COR-L47 (cell line): ENCODE results near the gene GRM5.

ENCODE experiments used
- DNase-seq: peaks from one replicate; lab custom pipeline; 2025; lab: John Stamatoyannopoulos, UW

The GRM5 gene

DNA sequence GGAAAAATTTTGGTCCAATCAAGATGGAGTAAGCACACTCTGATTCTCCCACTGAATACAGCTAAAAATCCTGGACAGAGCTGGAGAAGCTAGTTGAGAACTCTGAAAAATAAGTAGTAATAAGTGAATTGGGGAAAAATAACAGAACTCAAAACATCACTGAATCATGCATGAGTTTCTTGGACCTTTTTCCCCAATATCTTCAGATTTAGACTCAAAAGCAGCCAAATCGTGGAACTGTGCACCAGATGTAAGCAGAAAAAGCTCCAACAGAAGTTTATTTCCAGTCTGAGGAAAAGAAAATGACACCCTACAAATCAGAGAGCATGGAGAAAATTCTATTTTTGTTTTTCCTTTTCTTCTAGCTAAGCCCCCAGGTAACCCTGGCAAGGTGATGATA lies 448.6 kb downstream of the GRM5 start:
- DNase-seq: no peak

DNA sequence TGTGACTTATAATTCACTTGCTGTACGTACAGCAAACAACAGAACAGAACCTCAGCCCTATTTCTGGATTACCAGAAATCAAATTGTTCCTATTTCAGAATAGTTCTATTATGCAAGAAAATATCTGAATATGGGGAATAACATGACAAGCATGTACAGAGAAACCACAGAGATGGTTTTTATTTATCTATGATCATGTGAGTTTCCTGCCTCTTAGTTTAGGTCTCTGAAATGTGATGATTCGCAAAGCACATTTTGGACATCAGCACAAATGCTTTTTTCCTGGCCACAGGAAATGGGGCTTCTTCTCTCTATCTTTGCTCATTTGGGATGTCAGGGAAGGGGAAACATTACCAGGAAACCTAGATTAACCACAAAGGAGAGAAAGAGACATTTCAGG lies 461.5 kb downstream of the GRM5 start:
- DNase-seq: no peak

DNA sequence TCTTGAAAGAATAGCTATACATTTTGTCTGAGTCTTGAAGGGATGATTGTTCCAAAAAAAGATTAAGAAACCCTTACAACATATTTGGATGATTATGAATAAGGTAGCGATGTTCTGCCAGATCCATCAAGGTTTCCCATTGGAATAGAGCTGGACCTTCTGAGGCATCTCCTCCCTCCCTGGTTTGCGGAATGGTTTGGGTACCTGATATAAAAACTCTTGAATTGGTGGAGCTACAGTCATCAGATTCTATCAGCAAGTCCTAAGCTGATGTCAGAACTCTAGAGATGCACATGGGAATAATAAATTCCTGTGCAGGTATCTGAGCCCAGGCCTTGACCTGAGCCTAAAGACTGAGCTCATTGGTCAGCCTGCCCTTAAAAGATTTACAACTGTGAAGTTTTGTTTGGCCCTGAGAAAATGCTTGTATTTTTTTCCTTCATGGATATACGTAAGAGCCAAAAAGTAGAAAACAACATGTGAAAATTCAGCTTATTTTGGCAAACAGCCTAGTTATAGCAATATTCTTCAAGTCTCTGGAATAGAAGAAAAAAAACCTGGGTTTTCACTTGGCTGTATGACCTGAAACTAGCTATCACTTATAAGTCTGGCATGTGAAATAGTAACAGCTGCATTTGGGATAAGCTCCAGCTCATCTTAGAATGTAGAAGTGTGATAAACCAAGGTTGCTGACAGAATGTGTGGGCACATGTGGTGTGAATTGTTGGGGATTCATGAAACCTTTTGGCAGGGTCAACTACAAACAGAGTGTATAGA lies 462.5 kb downstream of the GRM5 start:
- no peak for DNase-seq

DNA sequence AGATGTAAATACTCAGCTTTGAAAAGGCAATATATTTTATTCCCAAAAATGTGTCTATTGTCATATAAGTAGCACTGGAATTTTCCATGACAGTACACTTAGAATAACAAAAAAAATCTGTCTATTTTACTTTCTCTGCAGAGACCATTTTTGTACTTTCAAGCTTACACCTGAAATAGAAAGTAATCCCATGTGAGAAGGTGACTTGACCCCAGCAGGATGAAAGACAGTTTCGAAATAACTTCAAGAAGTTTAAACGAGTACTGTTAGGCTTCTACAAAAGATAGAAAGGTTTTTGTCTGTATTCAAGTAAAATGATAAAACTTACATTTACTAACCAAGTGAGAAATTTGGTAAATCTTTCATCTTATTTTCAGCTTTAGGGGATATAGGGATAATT lies 468.4 kb downstream of the GRM5 start:
- DNase-seq: no peak

DNA sequence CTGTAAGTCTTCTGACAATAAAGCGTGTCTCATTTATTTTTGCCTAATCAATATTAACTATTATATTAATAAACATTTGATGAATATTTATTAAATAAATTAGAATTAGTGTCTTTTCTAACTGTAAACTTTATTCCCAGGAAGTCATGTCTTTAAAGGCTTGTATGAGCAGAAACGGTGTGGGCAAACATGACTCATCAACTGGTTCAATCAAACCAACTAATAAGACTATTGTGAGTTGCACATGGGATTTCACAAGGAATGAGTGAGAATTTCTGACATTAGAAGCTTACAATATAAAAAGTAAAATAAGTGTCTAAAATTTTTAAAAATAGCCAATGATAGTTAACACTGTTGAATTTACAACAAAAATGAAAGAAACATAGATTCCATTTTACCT lies 469.0 kb downstream of the GRM5 start:
- DNase-seq: no peak

DNA sequence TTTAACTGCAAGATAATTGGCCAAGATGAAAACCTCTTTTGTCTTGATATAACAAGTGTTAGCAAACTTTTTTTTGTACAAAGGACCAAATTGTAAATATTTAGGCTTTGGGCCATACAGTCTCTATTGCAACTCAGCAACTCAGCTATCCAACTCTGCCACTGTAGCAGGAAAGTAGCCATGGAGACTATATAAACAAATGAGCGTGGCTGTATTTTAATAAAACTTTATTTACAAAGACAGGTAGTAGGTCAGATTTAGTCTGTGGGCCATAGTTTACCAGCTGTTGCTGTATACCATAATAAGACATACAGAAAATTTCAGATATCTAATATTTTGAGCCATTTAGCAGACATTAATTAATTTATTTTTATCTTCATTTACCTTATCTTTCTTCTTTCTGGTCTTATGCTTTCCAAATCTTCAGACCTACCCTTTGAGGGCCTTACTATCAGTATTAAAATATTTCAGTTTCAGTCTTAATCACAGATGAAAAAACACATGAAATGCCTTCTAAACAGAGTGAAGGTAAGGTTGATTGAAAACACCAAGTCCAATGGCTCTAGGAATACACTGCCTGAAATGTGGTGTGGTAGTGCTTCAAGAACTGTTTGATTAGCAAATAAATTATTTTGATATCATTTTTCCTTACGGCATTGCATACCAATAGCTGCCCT lies 471.4 kb downstream of the GRM5 start:
- DNase-seq: no peak

DNA sequence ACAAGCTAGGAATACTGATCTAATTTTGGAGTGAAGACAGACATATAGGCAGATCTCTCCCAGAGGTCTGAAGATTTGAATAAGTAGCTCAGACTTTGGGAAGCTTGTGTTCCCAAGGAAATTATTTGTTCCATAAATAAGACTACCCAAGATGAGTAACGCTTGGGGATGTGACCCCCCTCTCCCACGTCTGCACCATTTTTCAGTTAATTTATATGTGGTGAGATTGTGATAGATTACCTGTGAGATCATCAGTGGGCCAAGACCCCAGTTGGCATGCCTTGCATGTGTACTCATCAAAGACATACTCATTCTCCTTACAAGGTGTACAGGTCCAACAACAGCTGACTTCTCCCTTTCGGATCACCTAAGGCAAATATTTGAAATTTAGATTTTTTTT lies 475.4 kb downstream of the GRM5 start:
- no peak for DNase-seq

- no peak for DNase-seq
Measured at GRCh38 chr11:88583251-88583650, 482.5 kb downstream of the GRM5 start.

DNA sequence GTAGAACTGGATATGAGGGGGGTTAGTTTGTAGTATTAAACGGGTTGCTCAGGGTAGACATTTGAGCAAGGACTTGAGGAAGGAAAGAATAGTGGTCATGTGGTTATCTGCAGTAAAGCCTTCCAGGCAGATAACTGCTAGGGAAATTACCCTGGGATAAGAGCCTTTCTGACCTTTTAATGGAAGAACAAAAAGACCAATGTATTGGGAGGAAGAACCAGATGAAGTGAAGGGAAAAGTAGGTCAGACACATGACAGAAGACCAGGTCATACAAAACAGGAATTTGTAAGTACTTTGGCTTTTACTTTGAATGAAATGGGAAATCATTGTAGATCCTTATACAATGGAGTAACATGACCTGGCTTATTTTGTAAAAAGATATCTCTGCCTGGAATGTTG lies 486.3 kb downstream of the GRM5 start:
- DNase-seq: no peak

- no peak for DNase-seq
Measured at GRCh38 chr11:88576741-88577140, 489.0 kb downstream of the GRM5 start.

DNA sequence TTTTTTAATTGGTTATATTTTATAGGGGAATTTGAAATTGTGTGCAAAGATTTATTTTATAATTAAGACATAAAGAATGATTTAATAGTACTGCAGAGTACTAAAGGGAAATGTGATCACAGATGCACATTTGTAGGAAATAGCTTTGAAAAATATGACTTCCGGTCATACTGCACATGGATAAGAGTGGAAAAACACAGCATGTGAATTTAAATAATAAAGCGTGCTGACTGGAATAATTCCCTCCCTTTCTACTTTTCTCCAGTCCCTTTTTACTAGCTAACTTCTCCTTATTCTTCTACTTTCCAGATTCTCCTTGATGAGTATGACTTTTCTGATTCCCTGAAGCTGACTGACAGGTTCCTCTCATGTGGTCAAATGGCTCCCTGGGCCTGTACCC lies 489.9 kb downstream of the GRM5 start:
- DNase-seq: no peak

- no peak for DNase-seq
Measured at GRCh38 chr11:88569342-88569741, 496.4 kb downstream of the GRM5 start.

- no peak for DNase-seq
Measured at GRCh38 chr11:88555829-88556202, 510.0 kb downstream of the GRM5 start.

- DNase-seq: no peak
Measured at GRCh38 chr11:88555018-88555828, 510.6 kb downstream of the GRM5 start.

DNA sequence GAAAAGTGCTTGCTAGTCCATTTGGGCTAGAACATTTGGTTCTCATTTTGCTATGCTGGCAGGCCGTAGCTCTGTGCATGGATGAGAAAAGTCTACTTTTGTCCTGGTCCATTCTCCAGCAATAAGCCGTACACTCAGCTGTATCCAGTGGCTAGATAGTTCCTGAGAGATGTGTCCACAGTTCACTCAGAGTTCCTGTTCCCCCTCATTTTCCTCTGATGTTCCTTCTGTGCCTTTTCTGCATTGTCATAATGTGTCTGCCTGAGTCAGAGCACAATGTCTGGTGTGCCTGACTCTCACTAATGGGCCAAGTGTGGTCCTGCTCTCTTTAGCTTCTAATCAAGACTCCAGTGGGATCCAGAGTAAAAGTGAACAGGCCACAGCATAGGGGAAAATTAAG lies 512.6 kb downstream of the GRM5 start:
- no peak for DNase-seq

- DNase-seq: no peak
Measured at GRCh38 chr11:88552379-88553062, 513.3 kb downstream of the GRM5 start.

- no peak for DNase-seq
Measured at GRCh38 chr11:88544656-88545280, 521.0 kb downstream of the GRM5 start.

GRCh38 chr11:88543902-88544655 lies 521.7 kb downstream of the GRM5 start:
- DNase-seq: peak; percentile 84

DNA sequence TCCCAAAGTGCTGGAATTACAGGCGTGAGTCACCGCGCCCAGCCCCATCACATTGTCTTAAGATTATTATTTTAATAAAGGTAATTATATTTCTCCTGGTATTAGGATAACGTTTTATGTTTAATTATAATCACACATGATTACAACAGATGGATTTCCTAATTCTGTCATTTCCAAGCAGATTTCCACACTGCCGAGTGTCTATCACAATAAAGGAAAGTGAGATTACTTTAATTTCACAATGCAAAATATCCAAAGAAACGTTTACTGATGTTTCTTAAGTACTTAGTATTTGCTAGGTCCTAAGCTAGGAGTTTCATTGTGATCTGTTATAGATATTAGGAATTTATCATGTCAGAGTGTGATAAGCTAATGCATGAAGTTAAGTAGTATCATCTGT lies 524.8 kb downstream of the GRM5 start:
- DNase-seq: no peak

DNA sequence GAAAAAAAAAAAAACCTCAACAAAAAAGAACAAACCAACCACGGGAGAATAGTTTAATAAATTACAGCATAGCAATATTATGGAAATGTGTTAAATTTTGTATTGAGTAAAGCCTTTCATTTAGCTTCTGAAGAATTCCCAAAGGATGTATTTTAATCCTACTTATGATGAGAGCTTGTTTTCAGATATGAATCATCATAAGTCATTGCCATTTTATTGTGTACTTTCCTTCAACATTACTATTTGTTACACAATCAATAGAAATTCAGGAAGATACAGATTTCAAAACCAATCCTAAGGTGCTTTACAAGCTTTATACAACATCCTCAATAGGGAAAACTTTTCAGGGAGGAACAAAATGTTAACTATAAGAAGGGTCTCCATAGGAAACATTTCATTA lies 527.7 kb downstream of the GRM5 start:
- DNase-seq: no peak

- no peak for DNase-seq
Measured at GRCh38 chr11:88537613-88538012, 528.2 kb downstream of the GRM5 start.
